ENCODE results near the gene CSH2.

- no peak for TF ChIP-seq ZFP30 (CRISPR knock-in tag; IDR thresholded peaks at IDR 0.05)
- no peak for TF ChIP-seq ARNTL (CRISPR knock-in tag; IDR thresholded peaks at IDR 0.05; ENCODE audit: borderline replicate concordance, low read depth)
- no peak for TF ChIP-seq TCF4 (CRISPR knock-in tag; IDR thresholded peaks at IDR 0.05; ENCODE audit: borderline replicate concordance)
- no peak for TF ChIP-seq ZNF8 (CRISPR knock-in tag; IDR thresholded peaks at IDR 0.05)
- no peak for TF ChIP-seq PPARA (CRISPR knock-in tag; IDR thresholded peaks at IDR 0.05; ENCODE audit: borderline replicate concordance)
These were observed 44.2 kb upstream of the CSH2 start for GRCh38 chr17:63917646-63918045.
